K562 (cell line): ENCODE results near the gene TSEN34. TPM values are rescaled to one million over a fixed set of nuclear protein-coding genes. Genes with fewer than 3 reads are reported as not detected.

Source experiments
- EGR1 ChIP-seq: fragments of 450-650 bp; conservative IDR thresholded peaks from 2 replicates; pipeline ENCODE4 v1.6.1; 2017; ENCODE audit warnings: mild to moderate bottlenecking
- ELF1 ChIP-seq: fragments of 200-800 bp; sonication (Bioruptor generic); IDR thresholded peaks from 2 replicates; pipeline ENCODE4 v1.6.1; 2016; ENCODE audit warnings: missing genetic modification characterization, missing compliant biosample characterization
- FOXP1 ChIP-seq: sonication (generic); formaldehyde crosslinking; IDR thresholded peaks from 2 replicates; pipeline ENCODE4 v1.8.0; 2022; ENCODE audit warnings: mild to moderate bottlenecking, missing genetic modification reagents
- NFATC3 ChIP-seq: fragments of 450-650 bp; IDR thresholded peaks from 2 replicates; pipeline ENCODE4 v1.6.1; 2017; ENCODE audit warnings: mild to moderate bottlenecking
- RAD21 ChIP-seq, 2 experiments: fragments of 250-450 bp in 1 of 2; fragments of 450-650 bp in 1 of 2; sonication (Bioruptor Pico) in 1 of 2; formaldehyde crosslinking in 1 of 2; IDR thresholded peaks in 1 of 2; conservative IDR thresholded peaks in 1 of 2; 2 replicates each; pipeline versions ENCODE4 v1.4.0 to v1.8.0; 2020 to 2022; ENCODE audit warnings: mild to moderate bottlenecking in 2 of 2, moderate library complexity in 1 of 2
- TCF7L2 ChIP-seq: fragments of 150-350 bp; IDR thresholded peaks from 2 replicates; pipeline ENCODE4 v1.6.1; 2016; ENCODE audit warnings: low read depth, mild to moderate bottlenecking, low read length, moderate library complexity
- polyA plus RNA-seq, 8 experiments: library from polyadenylated mRNA; depleted of rRNA in 4 of 8; stranded (reverse) in 5 of 8; unstranded in 3 of 8; fragments of >200 nt; fragmentation: Nextera tagmentation in 2 of 8; fragmentation: Illumina TruSeq in 1 of 8; extraction: Ambion mirVana in 2 of 8; extraction: Trizol in 1 of 8; gene quantifications; 2 replicates each; pipeline versions ENCODE4 v1.2.1 to v1.2.3, GENCODE V29; 2011 to 2014; ENCODE audit warnings: inconsistent platforms in 1 of 8, missing spikeins in 1 of 8
- total RNA-seq, 7 experiments: library from RNA; depleted of rRNA in 6 of 7; stranded (reverse); fragments of >200 nt in 6 of 7; fragmentation: Illumina TruSeq in 2 of 7; extraction: Trizol in 2 of 7; gene quantifications; 2 replicates each; pipeline versions ENCODE4 v1.2.1 to v1.2.3, GENCODE V29; 2011 to 2021; ENCODE audit warnings: low replicate concordance in 1 of 7
- TF ChIP-seq, protein P1 (sequence below), 3 experiments: fragments of 200-800 bp in 1 of 3; fragments of 250-450 bp in 1 of 3; fragments of 450-650 bp in 1 of 3; sonication (Bioruptor Pico) in 1 of 3; sonication (Bioruptor generic) in 1 of 3; formaldehyde crosslinking in 1 of 3; IDR thresholded peaks; 2 replicates each; pipeline versions ENCODE4 v1.6.1 to v1.8.0; 2016 to 2022; ENCODE audit warnings: mild to moderate bottlenecking in 2 of 3, missing genetic modification characterization in 2 of 3, missing compliant biosample characterization in 1 of 3, moderate library complexity in 1 of 3
- TF ChIP-seq, protein P2 (sequence below): fragments of 250-450 bp; sonication (Bioruptor Pico); IDR thresholded peaks from 2 replicates; pipeline ENCODE4 v1.5.0; 2020; ENCODE audit warnings: mild to moderate bottlenecking, borderline replicate concordance
- TF ChIP-seq, protein P3 (sequence below): sonication (generic); formaldehyde crosslinking; IDR thresholded peaks from 2 replicates; pipeline ENCODE4 v1.8.1; 2023; ENCODE audit warnings: missing genetic modification reagents, mild to moderate bottlenecking, borderline replicate concordance
- TF ChIP-seq, protein P4 (sequence below): fragments of 450-650 bp; IDR thresholded peaks from 2 replicates; pipeline ENCODE4 v1.6.1; 2017; ENCODE audit warnings: antibody characterized with exemption, mild to moderate bottlenecking

The TSEN34 gene
- total and polyA plus RNA-seq, 9 of the 15 experiments (the other 6 are each of a cell fraction or from before 2014, with no cell fraction given), result 3.1 to 57.6 (median 29.5) TPM

DNA sequence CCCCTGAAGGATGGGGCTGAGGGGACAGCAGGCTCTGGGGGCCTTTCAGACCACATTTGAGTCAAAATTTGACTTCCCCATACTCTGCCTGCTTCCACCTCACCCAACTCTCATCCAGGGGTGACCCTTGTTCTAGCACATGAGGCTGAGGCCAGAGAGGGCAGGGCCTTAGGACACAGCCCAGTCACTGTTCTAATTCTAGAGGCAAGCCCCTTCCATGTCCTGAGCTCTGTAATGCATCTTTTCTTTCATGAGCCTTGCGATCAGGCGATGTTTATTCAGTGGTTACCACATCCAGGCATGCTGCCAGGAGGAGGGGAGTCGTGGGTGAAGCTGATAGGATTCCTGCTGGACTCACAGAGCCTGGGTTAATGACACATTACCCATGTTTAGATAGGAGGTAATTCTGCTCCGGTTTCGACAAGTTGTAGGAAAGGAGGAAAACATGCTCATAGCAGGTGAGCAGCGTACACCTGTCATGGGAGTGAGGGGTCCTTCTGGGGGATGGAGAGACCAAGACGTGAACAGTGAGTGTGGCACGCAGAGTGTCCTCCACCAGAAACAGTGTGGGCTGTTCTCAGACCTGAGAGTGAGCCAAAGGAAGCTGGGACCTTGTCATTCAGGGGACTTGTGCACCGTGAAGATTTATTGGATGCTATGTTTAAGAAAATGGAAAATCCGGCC lies 18.8 kb downstream of the TSEN34 start (continued):
- TF ChIP-seq TCF7L2 (no peak), FOXP1 (CRISPR knock-in tag) (no peak), NFATC3 (no peak), ELF1 (tag) (no peak), RAD21 (CRISPR knock-in tag; conservative IDR thresholded peaks at IDR 0.05 in 1 of 2, IDR thresholded peaks at IDR 0.05 in 1 of 2) (no peak; a peak in 1 of 4 replicates), EGR1 (no peak)
- TF ChIP-seq, protein P1, sequence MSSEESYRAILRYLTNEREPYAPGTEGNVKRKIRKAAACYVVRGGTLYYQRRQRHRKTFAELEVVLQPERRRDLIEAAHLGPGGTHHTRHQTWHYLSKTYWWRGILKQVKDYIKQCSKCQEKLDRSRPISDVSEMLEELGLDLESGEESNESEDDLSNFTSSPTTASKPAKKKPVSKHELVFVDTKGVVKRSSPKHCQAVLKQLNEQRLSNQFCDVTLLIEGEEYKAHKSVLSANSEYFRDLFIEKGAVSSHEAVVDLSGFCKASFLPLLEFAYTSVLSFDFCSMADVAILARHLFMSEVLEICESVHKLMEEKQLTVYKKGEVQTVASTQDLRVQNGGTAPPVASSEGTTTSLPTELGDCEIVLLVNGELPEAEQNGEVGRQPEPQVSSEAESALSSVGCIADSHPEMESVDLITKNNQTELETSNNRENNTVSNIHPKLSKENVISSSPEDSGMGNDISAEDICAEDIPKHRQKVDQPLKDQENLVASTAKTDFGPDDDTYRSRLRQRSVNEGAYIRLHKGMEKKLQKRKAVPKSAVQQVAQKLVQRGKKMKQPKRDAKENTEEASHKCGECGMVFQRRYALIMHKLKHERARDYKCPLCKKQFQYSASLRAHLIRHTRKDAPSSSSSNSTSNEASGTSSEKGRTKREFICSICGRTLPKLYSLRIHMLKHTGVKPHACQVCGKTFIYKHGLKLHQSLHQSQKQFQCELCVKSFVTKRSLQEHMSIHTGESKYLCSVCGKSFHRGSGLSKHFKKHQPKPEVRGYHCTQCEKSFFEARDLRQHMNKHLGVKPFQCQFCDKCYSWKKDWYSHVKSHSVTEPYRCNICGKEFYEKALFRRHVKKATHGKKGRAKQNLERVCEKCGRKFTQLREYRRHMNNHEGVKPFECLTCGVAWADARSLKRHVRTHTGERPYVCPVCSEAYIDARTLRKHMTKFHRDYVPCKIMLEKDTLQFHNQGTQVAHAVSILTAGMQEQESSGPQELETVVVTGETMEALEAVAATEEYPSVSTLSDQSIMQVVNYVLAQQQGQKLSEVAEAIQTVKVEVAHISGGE (CRISPR knock-in tag; IDR thresholded peaks at IDR 0.05), result no peak
- TF ChIP-seq, protein P2, sequence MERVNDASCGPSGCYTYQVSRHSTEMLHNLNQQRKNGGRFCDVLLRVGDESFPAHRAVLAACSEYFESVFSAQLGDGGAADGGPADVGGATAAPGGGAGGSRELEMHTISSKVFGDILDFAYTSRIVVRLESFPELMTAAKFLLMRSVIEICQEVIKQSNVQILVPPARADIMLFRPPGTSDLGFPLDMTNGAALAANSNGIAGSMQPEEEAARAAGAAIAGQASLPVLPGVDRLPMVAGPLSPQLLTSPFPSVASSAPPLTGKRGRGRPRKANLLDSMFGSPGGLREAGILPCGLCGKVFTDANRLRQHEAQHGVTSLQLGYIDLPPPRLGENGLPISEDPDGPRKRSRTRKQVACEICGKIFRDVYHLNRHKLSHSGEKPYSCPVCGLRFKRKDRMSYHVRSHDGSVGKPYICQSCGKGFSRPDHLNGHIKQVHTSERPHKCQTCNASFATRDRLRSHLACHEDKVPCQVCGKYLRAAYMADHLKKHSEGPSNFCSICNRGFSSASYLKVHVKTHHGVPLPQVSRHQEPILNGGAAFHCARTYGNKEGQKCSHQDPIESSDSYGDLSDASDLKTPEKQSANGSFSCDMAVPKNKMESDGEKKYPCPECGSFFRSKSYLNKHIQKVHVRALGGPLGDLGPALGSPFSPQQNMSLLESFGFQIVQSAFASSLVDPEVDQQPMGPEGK (CRISPR knock-in tag), result no peak
- TF ChIP-seq, protein P3, sequence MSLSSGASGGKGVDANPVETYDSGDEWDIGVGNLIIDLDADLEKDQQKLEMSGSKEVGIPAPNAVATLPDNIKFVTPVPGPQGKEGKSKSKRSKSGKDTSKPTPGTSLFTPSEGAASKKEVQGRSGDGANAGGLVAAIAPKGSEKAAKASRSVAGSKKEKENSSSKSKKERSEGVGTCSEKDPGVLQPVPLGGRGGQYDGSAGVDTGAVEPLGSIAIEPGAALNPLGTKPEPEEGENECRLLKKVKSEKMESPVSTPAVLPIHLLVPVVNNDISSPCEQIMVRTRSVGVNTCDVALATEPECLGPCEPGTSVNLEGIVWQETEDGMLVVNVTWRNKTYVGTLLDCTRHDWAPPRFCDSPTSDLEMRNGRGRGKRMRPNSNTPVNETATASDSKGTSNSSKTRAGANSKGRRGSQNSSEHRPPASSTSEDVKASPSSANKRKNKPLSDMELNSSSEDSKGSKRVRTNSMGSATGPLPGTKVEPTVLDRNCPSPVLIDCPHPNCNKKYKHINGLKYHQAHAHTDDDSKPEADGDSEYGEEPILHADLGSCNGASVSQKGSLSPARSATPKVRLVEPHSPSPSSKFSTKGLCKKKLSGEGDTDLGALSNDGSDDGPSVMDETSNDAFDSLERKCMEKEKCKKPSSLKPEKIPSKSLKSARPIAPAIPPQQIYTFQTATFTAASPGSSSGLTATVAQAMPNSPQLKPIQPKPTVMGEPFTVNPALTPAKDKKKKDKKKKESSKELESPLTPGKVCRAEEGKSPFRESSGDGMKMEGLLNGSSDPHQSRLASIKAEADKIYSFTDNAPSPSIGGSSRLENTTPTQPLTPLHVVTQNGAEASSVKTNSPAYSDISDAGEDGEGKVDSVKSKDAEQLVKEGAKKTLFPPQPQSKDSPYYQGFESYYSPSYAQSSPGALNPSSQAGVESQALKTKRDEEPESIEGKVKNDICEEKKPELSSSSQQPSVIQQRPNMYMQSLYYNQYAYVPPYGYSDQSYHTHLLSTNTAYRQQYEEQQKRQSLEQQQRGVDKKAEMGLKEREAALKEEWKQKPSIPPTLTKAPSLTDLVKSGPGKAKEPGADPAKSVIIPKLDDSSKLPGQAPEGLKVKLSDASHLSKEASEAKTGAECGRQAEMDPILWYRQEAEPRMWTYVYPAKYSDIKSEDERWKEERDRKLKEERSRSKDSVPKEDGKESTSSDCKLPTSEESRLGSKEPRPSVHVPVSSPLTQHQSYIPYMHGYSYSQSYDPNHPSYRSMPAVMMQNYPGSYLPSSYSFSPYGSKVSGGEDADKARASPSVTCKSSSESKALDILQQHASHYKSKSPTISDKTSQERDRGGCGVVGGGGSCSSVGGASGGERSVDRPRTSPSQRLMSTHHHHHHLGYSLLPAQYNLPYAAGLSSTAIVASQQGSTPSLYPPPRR (CRISPR knock-in tag), result no peak
- TF ChIP-seq, protein P4, sequence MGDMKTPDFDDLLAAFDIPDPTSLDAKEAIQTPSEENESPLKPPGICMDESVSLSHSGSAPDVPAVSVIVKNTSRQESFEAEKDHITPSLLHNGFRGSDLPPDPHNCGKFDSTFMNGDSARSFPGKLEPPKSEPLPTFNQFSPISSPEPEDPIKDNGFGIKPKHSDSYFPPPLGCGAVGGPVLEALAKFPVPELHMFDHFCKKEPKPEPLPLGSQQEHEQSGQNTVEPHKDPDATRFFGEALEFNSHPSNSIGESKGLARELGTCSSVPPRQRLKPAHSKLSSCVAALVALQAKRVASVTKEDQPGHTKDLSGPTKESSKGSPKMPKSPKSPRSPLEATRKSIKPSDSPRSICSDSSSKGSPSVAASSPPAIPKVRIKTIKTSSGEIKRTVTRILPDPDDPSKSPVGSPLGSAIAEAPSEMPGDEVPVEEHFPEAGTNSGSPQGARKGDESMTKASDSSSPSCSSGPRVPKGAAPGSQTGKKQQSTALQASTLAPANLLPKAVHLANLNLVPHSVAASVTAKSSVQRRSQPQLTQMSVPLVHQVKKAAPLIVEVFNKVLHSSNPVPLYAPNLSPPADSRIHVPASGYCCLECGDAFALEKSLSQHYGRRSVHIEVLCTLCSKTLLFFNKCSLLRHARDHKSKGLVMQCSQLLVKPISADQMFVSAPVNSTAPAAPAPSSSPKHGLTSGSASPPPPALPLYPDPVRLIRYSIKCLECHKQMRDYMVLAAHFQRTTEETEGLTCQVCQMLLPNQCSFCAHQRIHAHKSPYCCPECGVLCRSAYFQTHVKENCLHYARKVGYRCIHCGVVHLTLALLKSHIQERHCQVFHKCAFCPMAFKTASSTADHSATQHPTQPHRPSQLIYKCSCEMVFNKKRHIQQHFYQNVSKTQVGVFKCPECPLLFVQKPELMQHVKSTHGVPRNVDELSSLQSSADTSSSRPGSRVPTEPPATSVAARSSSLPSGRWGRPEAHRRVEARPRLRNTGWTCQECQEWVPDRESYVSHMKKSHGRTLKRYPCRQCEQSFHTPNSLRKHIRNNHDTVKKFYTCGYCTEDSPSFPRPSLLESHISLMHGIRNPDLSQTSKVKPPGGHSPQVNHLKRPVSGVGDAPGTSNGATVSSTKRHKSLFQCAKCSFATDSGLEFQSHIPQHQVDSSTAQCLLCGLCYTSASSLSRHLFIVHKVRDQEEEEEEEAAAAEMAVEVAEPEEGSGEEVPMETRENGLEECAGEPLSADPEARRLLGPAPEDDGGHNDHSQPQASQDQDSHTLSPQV, result peak; percentile 29; the same call in 1 of the 2 replicates
